Activated B cell treated with CpG ODN at 0.5 μM for 24 hours (primary cell): Measurements from ENCODE around the gene HOXB5. TPM values are rescaled to one million over a fixed set of nuclear protein-coding genes. Genes with fewer than 3 reads are reported as not detected.

Experiments used
- ATAC-seq: fragments of 200-7000 bp; cut with Tn5 transposase; one replicate; pipeline ENCODE4 v1.10.0; 2021; ENCODE audit warnings: low read depth, mild to moderate bottlenecking, moderate library complexity
- CTCF ChIA-PET: fragments of 350-600 bp; sonication (Branson Sonifier 250); formaldehyde crosslinking; loops from one replicate; lab custom pipeline; 2021; ENCODE audit warnings: antibody characterized with exemption; lab: Charles Lee
- POLR2A ChIA-PET: fragments of 350-600 bp; sonication (Branson Sonifier 250); formaldehyde crosslinking; loops from one replicate; lab custom pipeline; 2021; ENCODE audit warnings: antibody characterized with exemption; lab: Charles Lee
- DNase-seq: peaks from one replicate; pipeline ENCODE4 v3.0.0; 2022
- H3K27ac Mint-ChIP-seq: one replicate; pipeline ENCODE4 v1.8.0; 2020; ENCODE audit warnings: mixed read lengths
- H3K27me3 Mint-ChIP-seq: one replicate; pipeline ENCODE4 v1.8.0; 2021; ENCODE audit warnings: mixed read lengths
- H3K36me3 Mint-ChIP-seq: one replicate; pipeline ENCODE4 v1.8.0; 2021; ENCODE audit warnings: low read depth, mixed read lengths
- H3K4me1 Mint-ChIP-seq: one replicate; pipeline ENCODE4 v1.8.0; 2021; ENCODE audit warnings: mixed read lengths
- H3K4me3 Mint-ChIP-seq: one replicate; pipeline ENCODE4 v1.8.0; 2020; ENCODE audit warnings: mild to moderate bottlenecking, mixed read lengths
- H3K9me3 Mint-ChIP-seq: one replicate; pipeline ENCODE4 v1.8.0; 2020; ENCODE audit warnings: mixed read lengths
- CTCF ChIP-seq: fragments of 200-600 bp; IDR thresholded peaks from one replicate; pipeline ENCODE4 v1.8.0; 2022; ENCODE audit warnings: antibody characterized with exemption, mild to moderate bottlenecking
- intact Hi-C: fragments of 100-400 bp; cut with micrococcal nuclease; formaldehyde crosslinking; loops from one replicate; pipeline ENCODE4 v1.15.1; 2024
- total RNA-seq: library from RNA; stranded (reverse); gene quantifications from 2 replicates; pipeline ENCODE4 v1.2.3, GENCODE V29; 2022

The HOXB5 gene
- total RNA-seq, 1 donor from 2014 or later, result not detected

- ATAC-seq, result peak; percentile 71
- Mint-ChIP-seq H3K27ac (no peak overlapping the region), H3K4me1 (peaks cover 16% of the 10 kb centered on the region), H3K36me3 (no peaks in the 10 kb centered on the region), H3K27me3 (peaks cover 72% of the 10 kb centered on the region), H3K9me3 (no peaks in the 10 kb centered on the region), H3K4me3 (peak overlapping the region; percentile 85)
- intact Hi-C loops, result loop anchor here (5.0 kb wide), 1 partner anchor 127 kb away; no protein-coding TSS in a partner anchor
- ChIA-PET CTCF (interaction anchor here (0.6 to 2.1 kb wide), 6 partner anchors 8 to 291 kb away, joined by 3 to 6 read pairs (median 4); partner anchors contain the start of gene HOXB5), POLR2A (interaction anchor here (0.8 to 1.4 kb wide), 2 partner anchors 13 to 330 kb away, joined by 3 read pairs; no protein-coding TSS in a partner anchor)
- no peak for TF ChIP-seq CTCF
- DNase-seq, result peak; percentile 50
These were observed 32.1 kb upstream of the HOXB5 start for GRCh38 chr17:48625495-48626244.

GRCh38 chr17:48624544-48625494, 31.2 kb upstream of the HOXB5 start:
- ATAC-seq (peak; percentile 8), DNase-seq (no peak)
- intact Hi-C loops, result loop anchor here (5.0 kb wide), 1 partner anchor 127 kb away; no protein-coding TSS in a partner anchor
- no peak for TF ChIP-seq CTCF
- H3K9me3 Mint-ChIP-seq, result no peaks in the 10 kb centered on the region
- H3K36me3 Mint-ChIP-seq, result no peaks in the 10 kb centered on the region
- ChIA-PET CTCF (interaction anchor here (1.1 to 2.1 kb wide), 4 partner anchors 12 to 290 kb away, joined by 3 to 6 read pairs (median 4); partner anchors contain the start of gene HOXB5), POLR2A (interaction anchor here (0.8 to 1.4 kb wide), 2 partner anchors 12 to 329 kb away, joined by 3 read pairs; no protein-coding TSS in a partner anchor)
- peak overlapping the region; percentile 32 for H3K4me3 Mint-ChIP-seq
- H3K27me3 Mint-ChIP-seq, result peaks cover 69% of the 10 kb centered on the region
- H3K27ac Mint-ChIP-seq, result no peak overlapping the region
- H3K4me1 Mint-ChIP-seq, result peaks cover 16% of the 10 kb centered on the region

- H3K27me3 Mint-ChIP-seq, result peaks cover 68% of the 10 kb centered on the region
- TF ChIP-seq CTCF, result no peak
- CTCF ChIA-PET, result interaction anchor here (1.3 kb wide), 1 partner anchor 11 kb away, joined by 3 read pairs; no protein-coding TSS in a partner anchor
These were observed 30.5 kb upstream of the HOXB5 start for GRCh38 chr17:48624118-48624517.

GRCh38 chr17:48623583-48623982, 30.0 kb upstream of the HOXB5 start:
- H3K36me3 Mint-ChIP-seq, result no peaks in the 10 kb centered on the region
- no peak for ATAC-seq
- H3K9me3 Mint-ChIP-seq, result no peaks in the 10 kb centered on the region
- DNase-seq, result no peak
- ChIA-PET POLR2A (interaction anchor here (0.6 kb wide), 2 partner anchors 526 to 1544 kb away, joined by 3 read pairs; no protein-coding TSS in a partner anchor), CTCF (interaction anchor here (1.3 to 2.4 kb wide), 3 partner anchors 9 to 13 kb away, joined by 3 to 9 read pairs (median 3); no protein-coding TSS in a partner anchor)
- no peak overlapping the region for H3K27ac Mint-ChIP-seq
- peaks cover 67% of the 10 kb centered on the region for H3K27me3 Mint-ChIP-seq
- TF ChIP-seq CTCF, result no peak
- H3K4me3 Mint-ChIP-seq, result no peak overlapping the region
- intact Hi-C loops, result no loop called here
- peaks cover 21% of the 10 kb centered on the region for H3K4me1 Mint-ChIP-seq

More at GRCh38 chr17:48624118-48624517, 30.5 kb upstream of the HOXB5 start:
- H3K4me3 Mint-ChIP-seq, result no peak overlapping the region
- no peak overlapping the region for H3K27ac Mint-ChIP-seq
- no peaks in the 10 kb centered on the region for H3K9me3 Mint-ChIP-seq
- no peaks in the 10 kb centered on the region for H3K36me3 Mint-ChIP-seq
- intact Hi-C loops, result no loop called here
- DNase-seq (no peak), ATAC-seq (no peak)
- peaks cover 16% of the 10 kb centered on the region for H3K4me1 Mint-ChIP-seq
- POLR2A ChIA-PET, result no interaction called here
